Liver (tissue), 9 donors: ENCODE measurements around the gene EDA2R. TPM values are rescaled to one million over a fixed set of nuclear protein-coding genes. Genes with fewer than 3 reads are reported as not detected.

Experiments
- DNase-seq: peaks from one replicate; pipeline ENCODE4 v3.0.0-alpha.2; 2017; ENCODE audit warnings: low spot score
- H3K27ac ChIP-seq, 2 donors: one replicate each; pipeline ENCODE4 v1.7.0; 2013; ENCODE audit warnings: inconsistent platforms in 2 of 2, low read length in 2 of 2, control low read depth in 1 of 2, low read depth in 1 of 2, mild to moderate bottlenecking in 1 of 2
- H3K27me3 ChIP-seq, 4 donors: one replicate each; pipeline versions ENCODE4 v1.6.1 to v1.7.0; 2013; ENCODE audit warnings: low read length in 3 of 4, inconsistent platforms in 1 of 4, mild to moderate bottlenecking in 1 of 4, moderate library complexity in 1 of 4; ENCODE audit not compliant: control insufficient read depth in 4 of 4, insufficient read depth in 4 of 4
- H3K36me3 ChIP-seq, 4 donors: one replicate each; pipeline versions ENCODE4 v1.6.1 to v1.7.0; 2013; ENCODE audit warnings: low read length in 3 of 4, mild to moderate bottlenecking in 3 of 4, low read depth in 1 of 4, moderate library complexity in 1 of 4; ENCODE audit not compliant: control insufficient read depth in 4 of 4, insufficient read depth in 3 of 4
- H3K4me1 ChIP-seq, 4 donors: one replicate each; pipeline versions ENCODE4 v1.6.1 to v1.7.0; 2013; ENCODE audit warnings: low read length in 3 of 4, mild to moderate bottlenecking in 3 of 4, moderate library complexity in 1 of 4; ENCODE audit not compliant: control insufficient read depth in 4 of 4, insufficient read depth in 4 of 4
- H3K4me3 ChIP-seq, 3 donors: one replicate each; pipeline versions ENCODE4 v1.6.1 to v1.7.0; 2013; ENCODE audit warnings: low read length in 3 of 3, control low read depth in 1 of 3, low read depth in 1 of 3, mild to moderate bottlenecking in 1 of 3
- H3K9ac ChIP-seq, 2 donors: one replicate each; pipeline ENCODE4 v1.7.0; 2013; ENCODE audit warnings: low read length in 2 of 2, mild to moderate bottlenecking in 2 of 2, moderate library complexity in 2 of 2, control low read depth in 1 of 2, low read depth in 1 of 2
- H3K9me3 ChIP-seq, 4 donors: one replicate each; pipeline versions ENCODE4 v1.6.1 to v1.7.0; 2013; ENCODE audit warnings: low read length in 3 of 4; ENCODE audit not compliant: control insufficient read depth in 4 of 4
- ATF3 ChIP-seq: IDR thresholded peaks from 2 replicates; pipeline ENCODE4 v1.6.1; 2016; ENCODE audit warnings: antibody characterized with exemption
- EGR1 ChIP-seq, 2 donors: IDR thresholded peaks; 2 replicates each; pipeline ENCODE4 v1.6.1; 2016 to 2018; ENCODE audit warnings: antibody characterized with exemption in 2 of 2, low read depth in 2 of 2
- FOXA1 ChIP-seq: IDR thresholded peaks from 2 replicates; pipeline ENCODE4 v1.6.1; 2016; ENCODE audit warnings: antibody characterized with exemption
- FOXA2 ChIP-seq: IDR thresholded peaks from 2 replicates; pipeline ENCODE4 v1.6.1; 2016; ENCODE audit warnings: antibody characterized with exemption
- GABPA ChIP-seq, 2 donors: IDR thresholded peaks in 1 of 2; conservative IDR thresholded peaks in 1 of 2; 2 replicates each; pipeline ENCODE4 v1.6.1; 2016; ENCODE audit warnings: antibody characterized with exemption in 2 of 2, mild to moderate bottlenecking in 1 of 2, moderate library complexity in 1 of 2
- HNF4A ChIP-seq, 2 donors: conservative IDR thresholded peaks; 2 replicates each; pipeline ENCODE4 v1.6.1; 2016; ENCODE audit warnings: antibody characterized with exemption in 2 of 2, mild to moderate bottlenecking in 2 of 2
- HNF4G ChIP-seq: IDR thresholded peaks from 2 replicates; pipeline ENCODE4 v1.6.1; 2016; ENCODE audit warnings: antibody characterized with exemption
- JUND ChIP-seq, 2 donors: IDR thresholded peaks; 2 replicates each; pipeline ENCODE4 v1.6.1; 2016; ENCODE audit warnings: antibody characterized with exemption in 2 of 2
- MAX ChIP-seq: IDR thresholded peaks from 2 replicates; pipeline ENCODE4 v1.6.1; 2016; ENCODE audit warnings: antibody characterized with exemption
- NR2F2 ChIP-seq: IDR thresholded peaks from 2 replicates; pipeline ENCODE4 v1.6.1; 2016; ENCODE audit warnings: antibody characterized with exemption
- RAD21 ChIP-seq, 2 donors: IDR thresholded peaks; 2 replicates each; pipeline ENCODE4 v1.6.1; 2016; ENCODE audit warnings: antibody characterized with exemption in 2 of 2, mild to moderate bottlenecking in 2 of 2
- REST ChIP-seq: IDR thresholded peaks from 2 replicates; pipeline ENCODE4 v1.6.1; 2016; ENCODE audit warnings: antibody characterized with exemption, mild to moderate bottlenecking
- RXRA ChIP-seq, 2 donors: IDR thresholded peaks; 2 replicates each; pipeline ENCODE4 v1.6.1; 2017 to 2018; ENCODE audit warnings: antibody characterized with exemption in 2 of 2, mild to moderate bottlenecking in 1 of 2
- SP1 ChIP-seq: IDR thresholded peaks from 2 replicates; pipeline ENCODE4 v1.6.1; 2018; ENCODE audit warnings: antibody characterized with exemption, mild to moderate bottlenecking
- TAF1 ChIP-seq: conservative IDR thresholded peaks from 2 replicates; pipeline ENCODE4 v1.6.1; 2016; ENCODE audit warnings: antibody characterized with exemption, mild to moderate bottlenecking
- YY1 ChIP-seq: IDR thresholded peaks from 2 replicates; pipeline ENCODE4 v1.6.1; 2016; ENCODE audit warnings: antibody characterized with exemption, mild to moderate bottlenecking
- WGBS: extraction: QIAGEN DNeasy Blood & Tissue Kit; methylation state at CpG from one replicate; pipeline ENCODE4 v1.1.7; 2013; 5-methylcytosine and 5-hydroxymethylcytosine counted together
- polyA plus RNA-seq, 2 donors: library from polyadenylated mRNA; stranded (reverse) in 1 of 2; unstranded in 1 of 2; fragments of 200-250 nt in 1 of 2; fragments of >200 nt in 1 of 2; fragmentation: Nextera tagmentation in 1 of 2; extraction: Ambion mirVana in 1 of 2; gene quantifications; one replicate each; pipeline versions ENCODE4 v1.2.1 to v1.2.3, GENCODE V29; 2013 to 2015
- total RNA-seq, 2 donors: library from RNA; depleted of rRNA; stranded (reverse); fragments of >200 nt; gene quantifications; one replicate each; pipeline ENCODE4 v1.2.3, GENCODE V29; 2014
- TF ChIP-seq, protein P1 (sequence below): IDR thresholded peaks from 2 replicates; pipeline ENCODE4 v1.6.1; 2016; ENCODE audit warnings: antibody characterized with exemption
- TF ChIP-seq, protein P2 (sequence below): fragments of 150-350 bp; IDR thresholded peaks from 2 replicates; pipeline ENCODE4 v1.5.1; 2017; ENCODE audit warnings: improper control_type of control experiment, low read depth, low read length; ENCODE audit not compliant: missing input control
- donor health status: healthy.
- donor health status: healthy.
- donor health status: healthy.
- donor health status: healthy.
- donor health status: healthy.

Gene EDA2R
- total and polyA plus RNA-seq, 4 donors = 0.01 to 0.09 TPM; not detected in 2

- 63% methylated on average over 2 of the region's 2 CpGs for WGBS
- Histone ChIP-seq H3K36me3 (no peaks in the 10 kb centered on the region), H3K9ac (no peak overlapping the region), H3K9me3 (no peaks in the 10 kb centered on the region), H3K27ac (no peak overlapping the region), H3K27me3 (no peaks in the 10 kb centered on the region), H3K4me3 (no peak overlapping the region), H3K4me1 (no peaks in the 10 kb centered on the region)
- TF ChIP-seq FOXA2 = no peak
- TF ChIP-seq HNF4G = no peak
- no peak for TF ChIP-seq REST
- no peak for TF ChIP-seq HNF4A (conservative IDR thresholded peaks at IDR 0.05)
- TF ChIP-seq JUND (IDR thresholded peaks at IDR 0.05) = no peak
- TF ChIP-seq RXRA (IDR thresholded peaks at IDR 0.05) = no peak
- TF ChIP-seq, protein P1, sequence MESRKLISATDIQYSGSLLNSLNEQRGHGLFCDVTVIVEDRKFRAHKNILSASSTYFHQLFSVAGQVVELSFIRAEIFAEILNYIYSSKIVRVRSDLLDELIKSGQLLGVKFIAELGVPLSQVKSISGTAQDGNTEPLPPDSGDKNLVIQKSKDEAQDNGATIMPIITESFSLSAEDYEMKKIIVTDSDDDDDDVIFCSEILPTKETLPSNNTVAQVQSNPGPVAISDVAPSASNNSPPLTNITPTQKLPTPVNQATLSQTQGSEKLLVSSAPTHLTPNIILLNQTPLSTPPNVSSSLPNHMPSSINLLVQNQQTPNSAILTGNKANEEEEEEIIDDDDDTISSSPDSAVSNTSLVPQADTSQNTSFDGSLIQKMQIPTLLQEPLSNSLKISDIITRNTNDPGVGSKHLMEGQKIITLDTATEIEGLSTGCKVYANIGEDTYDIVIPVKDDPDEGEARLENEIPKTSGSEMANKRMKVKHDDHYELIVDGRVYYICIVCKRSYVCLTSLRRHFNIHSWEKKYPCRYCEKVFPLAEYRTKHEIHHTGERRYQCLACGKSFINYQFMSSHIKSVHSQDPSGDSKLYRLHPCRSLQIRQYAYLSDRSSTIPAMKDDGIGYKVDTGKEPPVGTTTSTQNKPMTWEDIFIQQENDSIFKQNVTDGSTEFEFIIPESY = no peak
- no peak for TF ChIP-seq MAX
- TF ChIP-seq EGR1 (IDR thresholded peaks at IDR 0.05; ENCODE audit: low read depth in 2 of 2) = no peak
- TF ChIP-seq GABPA (IDR thresholded peaks at IDR 0.05 in 1 of 2, conservative IDR thresholded peaks at IDR 0.05 in 1 of 2) = no peak
- no peak for TF ChIP-seq YY1
- TF ChIP-seq ATF3 = no peak
- TF ChIP-seq TAF1 = no peak
- no peak for TF ChIP-seq RAD21 (IDR thresholded peaks at IDR 0.05)
- TF ChIP-seq NR2F2 = no peak
- TF ChIP-seq, protein P2, sequence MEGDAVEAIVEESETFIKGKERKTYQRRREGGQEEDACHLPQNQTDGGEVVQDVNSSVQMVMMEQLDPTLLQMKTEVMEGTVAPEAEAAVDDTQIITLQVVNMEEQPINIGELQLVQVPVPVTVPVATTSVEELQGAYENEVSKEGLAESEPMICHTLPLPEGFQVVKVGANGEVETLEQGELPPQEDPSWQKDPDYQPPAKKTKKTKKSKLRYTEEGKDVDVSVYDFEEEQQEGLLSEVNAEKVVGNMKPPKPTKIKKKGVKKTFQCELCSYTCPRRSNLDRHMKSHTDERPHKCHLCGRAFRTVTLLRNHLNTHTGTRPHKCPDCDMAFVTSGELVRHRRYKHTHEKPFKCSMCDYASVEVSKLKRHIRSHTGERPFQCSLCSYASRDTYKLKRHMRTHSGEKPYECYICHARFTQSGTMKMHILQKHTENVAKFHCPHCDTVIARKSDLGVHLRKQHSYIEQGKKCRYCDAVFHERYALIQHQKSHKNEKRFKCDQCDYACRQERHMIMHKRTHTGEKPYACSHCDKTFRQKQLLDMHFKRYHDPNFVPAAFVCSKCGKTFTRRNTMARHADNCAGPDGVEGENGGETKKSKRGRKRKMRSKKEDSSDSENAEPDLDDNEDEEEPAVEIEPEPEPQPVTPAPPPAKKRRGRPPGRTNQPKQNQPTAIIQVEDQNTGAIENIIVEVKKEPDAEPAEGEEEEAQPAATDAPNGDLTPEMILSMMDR = no peak
- TF ChIP-seq FOXA1 = no peak
- no peak for TF ChIP-seq SP1
- DNase-seq = no peak
Observed at GRCh38 chrX:66632473-66632872, 6.4 kb downstream of the EDA2R start.

- TF ChIP-seq RXRA (IDR thresholded peaks at IDR 0.05) (no peak), HNF4G (no peak), REST (no peak), SP1 (no peak), YY1 (no peak), EGR1 (IDR thresholded peaks at IDR 0.05; ENCODE audit: low read depth in 2 of 2) (no peak)
- WGBS = 80% methylated on average over 3 of the region's 3 CpGs
- H3K4me3 ChIP-seq = no peak overlapping the region
- DNase-seq = no peak
- no peaks in the 10 kb centered on the region for H3K36me3 ChIP-seq
- H3K27me3 ChIP-seq = peaks cover 0 to 2% (median 0%) of the 10 kb centered on the region in 4 donors
- H3K27ac ChIP-seq = no peak overlapping the region
- no peak overlapping the region for H3K9ac ChIP-seq
- H3K4me1 ChIP-seq = no peaks in the 10 kb centered on the region
- no peaks in the 10 kb centered on the region for H3K9me3 ChIP-seq
Observed at GRCh38 chrX:66625525-66625924, 13.4 kb downstream of the EDA2R start.
